Neural progenitor cell (in vitro differentiated cells): ENCODE measurements around the gene GRID1. TPM values are rescaled to one million over a fixed set of nuclear protein-coding genes. Genes with fewer than 3 reads are reported as not detected.

Experiments
- DNase-seq: peaks from one replicate; pipeline ENCODE4 v3.0.0-alpha.2; 2016; ENCODE audit warnings: low spot score
- H2AFZ ChIP-seq: fragments of 200-600 bp; sonication (generic); replicated peaks from 2 replicates; pipeline ENCODE4 v1.6.1; 2016; ENCODE audit warnings: antibody characterized with exemption
- H3F3A ChIP-seq: fragments of 200-600 bp; sonication (generic); 2 replicates; pipeline ENCODE4 v1.6.1; 2016; ENCODE audit warnings: antibody characterized with exemption, low read depth
- H3K27ac ChIP-seq: fragments of 200-600 bp; sonication (generic); 2 replicates; pipeline ENCODE4 v1.5.1; 2016; ENCODE audit warnings: mild to moderate bottlenecking
- H3K27me3 ChIP-seq: fragments of 200-600 bp; sonication (generic); 2 replicates; pipeline ENCODE4 v1.6.1; 2016; ENCODE audit warnings: mild to moderate bottlenecking, moderate library complexity
- H3K36me3 ChIP-seq: fragments of 200-600 bp; sonication (generic); 2 replicates; pipeline ENCODE4 v1.5.1; 2016
- H3K4me1 ChIP-seq: fragments of 200-600 bp; sonication (generic); 2 replicates; pipeline ENCODE4 v1.6.1; 2016; ENCODE audit warnings: mixed run types
- H3K4me2 ChIP-seq: fragments of 200-600 bp; sonication (generic); 2 replicates; pipeline ENCODE4 v1.6.1; 2016
- H3K4me3 ChIP-seq: fragments of 200-600 bp; sonication (generic); 2 replicates; pipeline ENCODE4 v1.5.1; 2016
- H3K79me2 ChIP-seq: fragments of 200-600 bp; sonication (generic); 2 replicates; pipeline ENCODE4 v1.6.1; 2016; ENCODE audit warnings: low read depth
- H3K9ac ChIP-seq: fragments of 200-600 bp; sonication (generic); 2 replicates; pipeline ENCODE4 v1.6.1; 2016
- H3K9me3 ChIP-seq: fragments of 200-600 bp; sonication (generic); 2 replicates; pipeline ENCODE4 v1.5.1; 2016; ENCODE audit warnings: low read depth
- H4K20me1 ChIP-seq: fragments of 200-600 bp; sonication (generic); 2 replicates; pipeline ENCODE4 v1.6.1; 2016; ENCODE audit warnings: low read depth
- H3K27ac Mint-ChIP-seq: 3 replicates; pipeline ENCODE4 v1.8.0; 2021; ENCODE audit warnings: mixed read lengths
- H3K27me3 Mint-ChIP-seq: 2 replicates; pipeline ENCODE4 v1.8.0; 2022; ENCODE audit warnings: low read depth, mild to moderate bottlenecking, inconsistent platforms, moderate library complexity, mixed read lengths; ENCODE audit not compliant: insufficient read depth
- H3K36me3 Mint-ChIP-seq: 3 replicates; pipeline ENCODE4 v1.8.0; 2021; ENCODE audit warnings: mixed read lengths
- H3K4me1 Mint-ChIP-seq: 3 replicates; pipeline ENCODE4 v1.8.0; 2021; ENCODE audit warnings: mixed read lengths
- H3K4me3 Mint-ChIP-seq: 3 replicates; pipeline ENCODE4 v1.8.0; 2021; ENCODE audit warnings: mild to moderate bottlenecking, moderate library complexity, mixed read lengths
- H3K9me3 Mint-ChIP-seq: 3 replicates; pipeline ENCODE4 v1.8.0; 2020; ENCODE audit warnings: mixed read lengths
- CTCF ChIP-seq: fragments of 200-600 bp; sonication (generic); IDR thresholded peaks from 2 replicates; pipeline ENCODE4 v1.5.1; 2017; ENCODE audit warnings: antibody characterized with exemption, mild to moderate bottlenecking
- EZH2 ChIP-seq: fragments of 200-600 bp; sonication (generic); IDR thresholded peaks from 2 replicates; pipeline ENCODE4 v1.6.1; 2017; ENCODE audit warnings: antibody characterized with exemption, mild to moderate bottlenecking, moderate library complexity
- EZH2phosphoT487 ChIP-seq: fragments of 200-600 bp; sonication (generic); IDR thresholded peaks from 2 replicates; pipeline ENCODE4 v1.6.1; 2017; ENCODE audit warnings: antibody characterized with exemption
- total RNA-seq: library from RNA; depleted of rRNA; stranded (reverse); fragments of >200 nt; gene quantifications from 2 replicates; pipeline ENCODE4 v1.2.3, GENCODE V29; 2015; ENCODE audit warnings: low replicate concordance

Gene GRID1
- total RNA-seq, 1 donor from 2014 or later: not detected

- no peak overlapping the region for H3K27ac ChIP-seq
- no peaks in the 10 kb centered on the region for H4K20me1 ChIP-seq
- peaks cover 29% of the 10 kb centered on the region for H3K4me1 Mint-ChIP-seq
- H3K36me3 ChIP-seq: no peaks in the 10 kb centered on the region
- peaks cover 18% of the 10 kb centered on the region for H3K4me1 ChIP-seq
- no peak overlapping the region for H3K4me3 Mint-ChIP-seq
- H3K9ac ChIP-seq: no peak overlapping the region
- no peak overlapping the region for H3K4me2 ChIP-seq
- H2AFZ ChIP-seq: no peak overlapping the region
- no peak overlapping the region for H3K27ac Mint-ChIP-seq
- no peaks in the 10 kb centered on the region for H3K9me3 ChIP-seq
- H3F3A ChIP-seq: peaks cover 17% of the 10 kb centered on the region
- no peaks in the 10 kb centered on the region for H3K36me3 Mint-ChIP-seq
- TF ChIP-seq EZH2: no peak
- H3K4me3 ChIP-seq: no peak overlapping the region
- H3K9me3 Mint-ChIP-seq: peaks cover 4% of the 10 kb centered on the region
- H3K27me3 ChIP-seq: no peaks in the 10 kb centered on the region
- no peaks in the 10 kb centered on the region for H3K79me2 ChIP-seq
- DNase-seq: no peak
- H3K27me3 Mint-ChIP-seq: no peaks in the 10 kb centered on the region
These were observed 701.5 kb downstream of the GRID1 start for GRCh38 chr10:85665078-85665477.

- no peaks in the 10 kb centered on the region for H3K36me3 ChIP-seq
- H3K9me3 Mint-ChIP-seq: peaks cover 4% of the 10 kb centered on the region
- H3K27me3 Mint-ChIP-seq: no peaks in the 10 kb centered on the region
- TF ChIP-seq CTCF (no peak), EZH2phosphoT487 (no peak), EZH2 (no peak)
- peaks cover 9% of the 10 kb centered on the region for H3K4me1 Mint-ChIP-seq
- H3K27ac Mint-ChIP-seq: no peak overlapping the region
- H3K4me1 ChIP-seq: no peaks in the 10 kb centered on the region
- H3K79me2 ChIP-seq: no peaks in the 10 kb centered on the region
- H3K4me3 ChIP-seq: no peak overlapping the region
- no peaks in the 10 kb centered on the region for H3F3A ChIP-seq
- no peaks in the 10 kb centered on the region for H4K20me1 ChIP-seq
- no peak overlapping the region for H3K9ac ChIP-seq
- H3K27ac ChIP-seq: no peak overlapping the region
- no peak for DNase-seq
- no peaks in the 10 kb centered on the region for H3K9me3 ChIP-seq
- no peak overlapping the region for H2AFZ ChIP-seq
- no peaks in the 10 kb centered on the region for H3K27me3 ChIP-seq
- H3K4me3 Mint-ChIP-seq: no peak overlapping the region
- H3K4me2 ChIP-seq: no peak overlapping the region
- H3K36me3 Mint-ChIP-seq: no peaks in the 10 kb centered on the region
These were observed 705.5 kb downstream of the GRID1 start for GRCh38 chr10:85661123-85661522.

GRCh38 chr10:85659331-85659730, 707.3 kb downstream of the GRID1 start:
- Mint-ChIP-seq H3K36me3 (no peaks in the 10 kb centered on the region), H3K27ac (no peak overlapping the region), H3K27me3 (no peaks in the 10 kb centered on the region), H3K4me3 (no peak overlapping the region), H3K9me3 (no peaks in the 10 kb centered on the region), H3K4me1 (peaks cover 5% of the 10 kb centered on the region)
- Histone ChIP-seq H3F3A (no peaks in the 10 kb centered on the region), H3K4me2 (no peak overlapping the region), H4K20me1 (no peaks in the 10 kb centered on the region), H3K27ac (no peak overlapping the region), H3K4me1 (no peaks in the 10 kb centered on the region), H3K79me2 (no peaks in the 10 kb centered on the region), H3K36me3 (no peaks in the 10 kb centered on the region), H3K9ac (no peak overlapping the region), H3K27me3 (no peaks in the 10 kb centered on the region), H3K9me3 (no peaks in the 10 kb centered on the region), H2AFZ (no peak overlapping the region), H3K4me3 (no peak overlapping the region)
- TF ChIP-seq EZH2phosphoT487 (no peak), EZH2 (no peak), CTCF (no peak)
- DNase-seq: no peak

- Mint-ChIP-seq H3K4me3 (no peak overlapping the region), H3K9me3 (no peaks in the 10 kb centered on the region)
These were observed 708.1 kb downstream of the GRID1 start for GRCh38 chr10:85658518-85658917.

More at GRCh38 chr10:85658518-85658917, 708.1 kb downstream of the GRID1 start:
- Histone ChIP-seq H4K20me1 (no peaks in the 10 kb centered on the region), H3K4me2 (no peak overlapping the region), H2AFZ (no peak overlapping the region), H3K27ac (no peak overlapping the region), H3F3A (no peaks in the 10 kb centered on the region), H3K79me2 (no peaks in the 10 kb centered on the region), H3K4me1 (no peaks in the 10 kb centered on the region), H3K27me3 (no peaks in the 10 kb centered on the region), H3K36me3 (no peaks in the 10 kb centered on the region), H3K9ac (no peak overlapping the region), H3K9me3 (no peaks in the 10 kb centered on the region), H3K4me3 (no peak overlapping the region)
- H3K27me3 Mint-ChIP-seq: no peaks in the 10 kb centered on the region
- TF ChIP-seq EZH2 (no peak), CTCF (no peak), EZH2phosphoT487 (no peak)
- peaks cover 5% of the 10 kb centered on the region for H3K4me1 Mint-ChIP-seq
- no peak overlapping the region for H3K27ac Mint-ChIP-seq
- no peaks in the 10 kb centered on the region for H3K36me3 Mint-ChIP-seq
- DNase-seq: no peak
